SK-N-SH (cell line): ENCODE results near the gene DIP2A.

Source experiments
- CTCF ChIP-seq: fragments of 200-600 bp; sonication (generic); IDR thresholded peaks from 2 replicates; pipeline ENCODE4 v1.6.1; 2017; ENCODE audit warnings: antibody characterized with exemption, mild to moderate bottlenecking, moderate library complexity
- POLR2AphosphoS5 ChIP-seq: IDR thresholded peaks from 2 replicates; pipeline ENCODE4 v1.6.1; 2012; ENCODE audit warnings: low read depth, low read length
- TEAD4 ChIP-seq: IDR thresholded peaks from 2 replicates; pipeline ENCODE4 v1.4.0; 2012; ENCODE audit warnings: mild to moderate bottlenecking, borderline replicate concordance; ENCODE audit not compliant: insufficient read depth
- TF ChIP-seq, protein P1 (sequence below): fragments of 150-350 bp; IDR thresholded peaks from 2 replicates; pipeline ENCODE4 v1.6.1; 2017; ENCODE audit warnings: antibody characterized with exemption, low read length, low read depth, borderline replicate concordance

DNA sequence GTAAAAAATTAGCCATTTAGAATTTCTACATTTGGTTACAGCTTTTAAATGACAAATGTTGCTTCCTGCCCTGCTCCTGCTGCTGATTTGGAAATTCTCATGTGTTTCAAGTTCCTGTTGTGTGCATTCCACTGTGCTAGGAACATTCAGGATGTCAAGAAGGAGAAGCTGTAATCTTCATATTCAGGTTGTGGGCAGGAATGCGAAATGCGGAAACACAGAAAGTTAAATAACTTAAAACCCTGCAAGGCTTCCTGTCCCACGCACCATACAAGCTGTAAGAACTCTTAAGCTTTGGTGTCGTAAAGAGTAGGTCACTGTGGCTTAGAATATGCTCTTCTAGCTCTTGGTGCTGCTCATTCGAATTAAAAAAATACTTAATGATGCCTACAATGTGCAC, 93.6 kb downstream of the DIP2A start:
- TF ChIP-seq POLR2AphosphoS5 (no peak), CTCF (no peak), TEAD4 (no peak)
- TF ChIP-seq, protein P1, sequence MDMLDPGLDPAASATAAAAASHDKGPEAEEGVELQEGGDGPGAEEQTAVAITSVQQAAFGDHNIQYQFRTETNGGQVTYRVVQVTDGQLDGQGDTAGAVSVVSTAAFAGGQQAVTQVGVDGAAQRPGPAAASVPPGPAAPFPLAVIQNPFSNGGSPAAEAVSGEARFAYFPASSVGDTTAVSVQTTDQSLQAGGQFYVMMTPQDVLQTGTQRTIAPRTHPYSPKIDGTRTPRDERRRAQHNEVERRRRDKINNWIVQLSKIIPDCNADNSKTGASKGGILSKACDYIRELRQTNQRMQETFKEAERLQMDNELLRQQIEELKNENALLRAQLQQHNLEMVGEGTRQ, result no peak
